Body of pancreas (tissue), 4 donors: ENCODE results near the gene HES5.

Experiments
- POLR2A ChIP-seq, 3 donors: fragments of 450-650 bp; IDR thresholded peaks; one replicate each; pipeline ENCODE4 v1.6.1; 2016; ENCODE audit warnings: antibody characterized with exemption in 3 of 3, mild to moderate bottlenecking in 2 of 3
- TF ChIP-seq, protein P1 (sequence below), 7 experiments: fragments of 450-650 bp in 4 of 7; fragments of 200-600 bp in 3 of 7; sonication (generic) in 3 of 7; IDR thresholded peaks; one replicate each; pipeline ENCODE4 v1.5.1; 2016 to 2019; ENCODE audit warnings: antibody characterized with exemption in 7 of 7

DNA sequence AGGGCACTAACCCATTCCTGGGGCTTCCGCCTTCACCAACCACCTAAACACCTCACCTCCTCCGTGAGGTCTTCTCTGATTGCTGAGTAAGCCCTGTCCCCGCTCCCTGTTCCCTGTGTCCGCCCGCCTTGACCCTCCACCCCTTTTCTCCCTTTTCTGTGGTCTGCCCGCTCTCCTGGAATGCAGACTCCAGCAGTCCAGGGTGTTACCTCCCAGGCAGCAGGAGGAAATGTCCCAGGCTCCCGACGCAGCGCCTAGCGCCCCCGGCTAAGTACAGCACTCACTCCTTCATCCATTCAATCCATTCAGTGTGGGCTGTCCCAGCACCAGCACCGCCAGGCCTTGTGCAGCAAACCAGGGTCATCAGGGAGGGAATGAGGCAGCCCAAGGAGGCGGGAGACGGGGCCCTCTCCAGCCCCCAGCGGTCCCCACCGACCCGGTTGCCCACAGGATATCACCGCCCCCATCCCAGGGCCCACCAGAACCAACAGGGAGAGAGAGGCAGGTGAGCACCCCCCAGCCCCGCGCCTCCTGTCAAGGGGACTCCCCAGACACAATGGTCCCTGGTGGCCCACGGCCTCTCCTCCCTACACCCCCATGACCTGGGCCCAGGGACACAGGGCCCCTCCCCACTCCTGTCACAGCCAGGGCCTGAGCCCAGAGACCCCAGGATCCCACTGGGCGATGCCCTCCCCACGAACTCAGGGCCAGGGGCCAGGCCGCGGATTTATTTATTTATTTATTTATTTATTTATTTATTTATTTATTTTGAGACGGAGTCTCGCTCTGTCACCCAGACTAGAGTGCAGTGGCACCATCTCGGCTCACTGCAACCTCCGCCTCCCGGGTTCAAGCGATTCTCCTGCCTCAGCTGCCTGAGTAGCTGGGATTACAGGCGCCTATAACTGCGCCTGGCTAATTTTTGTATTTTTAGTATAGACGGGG lies 36.3 kb upstream of the HES5 start:
- TF ChIP-seq, protein P1, sequence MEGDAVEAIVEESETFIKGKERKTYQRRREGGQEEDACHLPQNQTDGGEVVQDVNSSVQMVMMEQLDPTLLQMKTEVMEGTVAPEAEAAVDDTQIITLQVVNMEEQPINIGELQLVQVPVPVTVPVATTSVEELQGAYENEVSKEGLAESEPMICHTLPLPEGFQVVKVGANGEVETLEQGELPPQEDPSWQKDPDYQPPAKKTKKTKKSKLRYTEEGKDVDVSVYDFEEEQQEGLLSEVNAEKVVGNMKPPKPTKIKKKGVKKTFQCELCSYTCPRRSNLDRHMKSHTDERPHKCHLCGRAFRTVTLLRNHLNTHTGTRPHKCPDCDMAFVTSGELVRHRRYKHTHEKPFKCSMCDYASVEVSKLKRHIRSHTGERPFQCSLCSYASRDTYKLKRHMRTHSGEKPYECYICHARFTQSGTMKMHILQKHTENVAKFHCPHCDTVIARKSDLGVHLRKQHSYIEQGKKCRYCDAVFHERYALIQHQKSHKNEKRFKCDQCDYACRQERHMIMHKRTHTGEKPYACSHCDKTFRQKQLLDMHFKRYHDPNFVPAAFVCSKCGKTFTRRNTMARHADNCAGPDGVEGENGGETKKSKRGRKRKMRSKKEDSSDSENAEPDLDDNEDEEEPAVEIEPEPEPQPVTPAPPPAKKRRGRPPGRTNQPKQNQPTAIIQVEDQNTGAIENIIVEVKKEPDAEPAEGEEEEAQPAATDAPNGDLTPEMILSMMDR (IDR thresholded peaks at IDR 0.05) = no peak
- no peak for TF ChIP-seq POLR2A (IDR thresholded peaks at IDR 0.05)
